Measurements from ENCODE around the gene SPTLC1. TPM values are rescaled to one million over a fixed set of nuclear protein-coding genes. Genes with fewer than 3 reads are reported as not detected.
"Not testable (repeated sequence)": the region's sequence is repeated elsewhere in the genome, so short reads cannot be mapped to it uniquely, and the experiment has no call there.

SPTLC1 gene
- polyA plus RNA-seq, 3 donors: 93.8 to 109 (median 99.7) TPM

- no peak for DNase-seq (ENCODE audit: low read depth in 3 of 3, low spot score in 2 of 3)
These were observed 78.8 kb downstream of the SPTLC1 start for GRCh38 chr9:92036411-92036746.

- DNase-seq (ENCODE audit: low read depth in 3 of 3, low spot score in 2 of 3): peak in 2 of 3 donors; percentile 36 to 39
These were observed 79.4 kb downstream of the SPTLC1 start for GRCh38 chr9:92035687-92036410.

GRCh38 chr9:92035146-92035545 lies 80.1 kb downstream of the SPTLC1 start:
- no peak for DNase-seq (ENCODE audit: low read depth in 3 of 3, low spot score in 2 of 3)

- no peak for DNase-seq (ENCODE audit: low read depth in 3 of 3, low spot score in 2 of 3)
These were observed 81.2 kb downstream of the SPTLC1 start for GRCh38 chr9:92033991-92034390.

GRCh38 chr9:92033307-92033706 lies 81.9 kb downstream of the SPTLC1 start:
- DNase-seq (ENCODE audit: low read depth in 3 of 3, low spot score in 2 of 3): no peak

- DNase-seq (ENCODE audit: low read depth in 3 of 3, low spot score in 2 of 3): no peak
These were observed 82.3 kb downstream of the SPTLC1 start for GRCh38 chr9:92032891-92033290.

GRCh38 chr9:92030367-92030766 lies 84.8 kb downstream of the SPTLC1 start:
- DNase-seq (ENCODE audit: low read depth in 3 of 3, low spot score in 2 of 3): no peak

- no peak for DNase-seq (ENCODE audit: low read depth in 3 of 3, low spot score in 2 of 3)
These were observed 85.7 kb downstream of the SPTLC1 start for GRCh38 chr9:92029553-92029952.

- DNase-seq (ENCODE audit: low read depth in 3 of 3, low spot score in 2 of 3): no peak
These were observed 88.8 kb downstream of the SPTLC1 start for GRCh38 chr9:92026206-92027002.

GRCh38 chr9:92021785-92022541 lies 93.2 kb downstream of the SPTLC1 start:
- not testable (repeated sequence) for DNase-seq (ENCODE audit: low read depth in 3 of 3, low spot score in 2 of 3)

- DNase-seq (ENCODE audit: low read depth in 3 of 3, low spot score in 2 of 3): no peak
These were observed 95.6 kb downstream of the SPTLC1 start for GRCh38 chr9:92019658-92020057.

- no peak for DNase-seq (ENCODE audit: low read depth in 3 of 3, low spot score in 2 of 3)
These were observed 104.3 kb downstream of the SPTLC1 start for GRCh38 chr9:92010705-92011536.

- DNase-seq (ENCODE audit: low read depth in 3 of 3, low spot score in 2 of 3): not testable (repeated sequence)
These were observed 105.0 kb downstream of the SPTLC1 start for GRCh38 chr9:92010253-92010652.

- no peak for DNase-seq (ENCODE audit: low read depth in 3 of 3, low spot score in 2 of 3)
These were observed 107.2 kb downstream of the SPTLC1 start for GRCh38 chr9:92008041-92008440.

GRCh38 chr9:92004045-92004392 lies 111.2 kb downstream of the SPTLC1 start:
- DNase-seq (ENCODE audit: low read depth in 3 of 3, low spot score in 2 of 3): no peak

- DNase-seq (ENCODE audit: low read depth in 3 of 3, low spot score in 2 of 3): no peak
These were observed 111.7 kb downstream of the SPTLC1 start for GRCh38 chr9:92003308-92004044.

GRCh38 chr9:92001948-92002347 lies 113.3 kb downstream of the SPTLC1 start:
- DNase-seq (ENCODE audit: low read depth in 3 of 3, low spot score in 2 of 3): not testable (repeated sequence)

- DNase-seq (ENCODE audit: low read depth in 3 of 3, low spot score in 2 of 3): no peak
These were observed 114.0 kb downstream of the SPTLC1 start for GRCh38 chr9:92001244-92001643.

GRCh38 chr9:91995000-91995655 lies 120.1 kb downstream of the SPTLC1 start:
- DNase-seq (ENCODE audit: low read depth in 3 of 3, low spot score in 2 of 3): no peak
